Measurements from ENCODE around the gene KRT17.

DNA sequence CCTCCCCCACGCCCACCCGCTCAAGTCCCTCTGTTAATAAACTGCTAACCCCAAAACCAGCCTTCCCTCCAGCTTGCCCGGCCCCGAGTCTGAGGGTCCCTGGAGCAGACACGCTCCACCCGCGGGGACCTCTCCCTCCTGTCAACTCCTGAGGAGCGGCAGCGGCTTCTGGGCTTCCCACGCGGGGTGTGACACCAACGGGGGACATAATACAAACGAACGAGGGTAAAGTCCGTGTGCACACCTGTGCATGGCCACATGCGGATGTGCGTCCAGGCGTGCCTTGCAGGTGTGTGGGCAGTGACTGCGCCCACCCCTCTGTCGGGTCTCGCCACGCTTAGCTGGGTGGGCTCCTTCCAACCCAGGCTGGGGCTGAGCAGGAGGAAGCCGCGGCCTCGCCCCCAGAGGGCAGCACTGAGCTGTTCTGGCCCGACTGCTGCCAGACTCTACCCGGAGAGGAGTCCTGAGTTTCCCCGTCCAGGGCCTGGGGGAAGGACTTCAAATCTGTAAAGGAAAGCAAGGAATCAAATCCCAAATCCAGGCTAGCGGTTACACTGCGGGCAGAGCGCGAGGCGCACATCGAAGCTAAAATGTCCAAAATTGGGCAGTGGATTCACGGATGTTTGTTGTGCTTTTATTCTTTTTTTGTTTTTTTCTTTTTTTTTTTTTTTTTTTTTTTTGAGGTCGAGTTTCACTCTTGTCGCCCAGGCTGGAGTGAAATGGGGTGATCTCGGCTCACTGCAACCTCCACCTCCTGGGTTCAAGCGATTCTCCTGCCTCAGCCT is 24.2 kb upstream of the KRT17 start:
- TF ChIP-seq, protein P1, sequence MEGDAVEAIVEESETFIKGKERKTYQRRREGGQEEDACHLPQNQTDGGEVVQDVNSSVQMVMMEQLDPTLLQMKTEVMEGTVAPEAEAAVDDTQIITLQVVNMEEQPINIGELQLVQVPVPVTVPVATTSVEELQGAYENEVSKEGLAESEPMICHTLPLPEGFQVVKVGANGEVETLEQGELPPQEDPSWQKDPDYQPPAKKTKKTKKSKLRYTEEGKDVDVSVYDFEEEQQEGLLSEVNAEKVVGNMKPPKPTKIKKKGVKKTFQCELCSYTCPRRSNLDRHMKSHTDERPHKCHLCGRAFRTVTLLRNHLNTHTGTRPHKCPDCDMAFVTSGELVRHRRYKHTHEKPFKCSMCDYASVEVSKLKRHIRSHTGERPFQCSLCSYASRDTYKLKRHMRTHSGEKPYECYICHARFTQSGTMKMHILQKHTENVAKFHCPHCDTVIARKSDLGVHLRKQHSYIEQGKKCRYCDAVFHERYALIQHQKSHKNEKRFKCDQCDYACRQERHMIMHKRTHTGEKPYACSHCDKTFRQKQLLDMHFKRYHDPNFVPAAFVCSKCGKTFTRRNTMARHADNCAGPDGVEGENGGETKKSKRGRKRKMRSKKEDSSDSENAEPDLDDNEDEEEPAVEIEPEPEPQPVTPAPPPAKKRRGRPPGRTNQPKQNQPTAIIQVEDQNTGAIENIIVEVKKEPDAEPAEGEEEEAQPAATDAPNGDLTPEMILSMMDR (IDR thresholded peaks at IDR 0.05; ENCODE audit: borderline replicate concordance, extremely low read depth, low read length, poor library complexity, severe bottlenecking) = peak; percentile 93
- no peak for TF ChIP-seq EZH2 (IDR thresholded peaks at IDR 0.05; ENCODE audit: borderline replicate concordance, low read depth, low read length, severe bottlenecking)
